ENCODE results near the gene STARD13. TPM values are rescaled to one million over a fixed set of nuclear protein-coding genes. Genes with fewer than 3 reads are reported as not detected.

The STARD13 gene
- total RNA-seq, 2 donors from 2014 or later, result 18.9 to 29.7 TPM

DNA sequence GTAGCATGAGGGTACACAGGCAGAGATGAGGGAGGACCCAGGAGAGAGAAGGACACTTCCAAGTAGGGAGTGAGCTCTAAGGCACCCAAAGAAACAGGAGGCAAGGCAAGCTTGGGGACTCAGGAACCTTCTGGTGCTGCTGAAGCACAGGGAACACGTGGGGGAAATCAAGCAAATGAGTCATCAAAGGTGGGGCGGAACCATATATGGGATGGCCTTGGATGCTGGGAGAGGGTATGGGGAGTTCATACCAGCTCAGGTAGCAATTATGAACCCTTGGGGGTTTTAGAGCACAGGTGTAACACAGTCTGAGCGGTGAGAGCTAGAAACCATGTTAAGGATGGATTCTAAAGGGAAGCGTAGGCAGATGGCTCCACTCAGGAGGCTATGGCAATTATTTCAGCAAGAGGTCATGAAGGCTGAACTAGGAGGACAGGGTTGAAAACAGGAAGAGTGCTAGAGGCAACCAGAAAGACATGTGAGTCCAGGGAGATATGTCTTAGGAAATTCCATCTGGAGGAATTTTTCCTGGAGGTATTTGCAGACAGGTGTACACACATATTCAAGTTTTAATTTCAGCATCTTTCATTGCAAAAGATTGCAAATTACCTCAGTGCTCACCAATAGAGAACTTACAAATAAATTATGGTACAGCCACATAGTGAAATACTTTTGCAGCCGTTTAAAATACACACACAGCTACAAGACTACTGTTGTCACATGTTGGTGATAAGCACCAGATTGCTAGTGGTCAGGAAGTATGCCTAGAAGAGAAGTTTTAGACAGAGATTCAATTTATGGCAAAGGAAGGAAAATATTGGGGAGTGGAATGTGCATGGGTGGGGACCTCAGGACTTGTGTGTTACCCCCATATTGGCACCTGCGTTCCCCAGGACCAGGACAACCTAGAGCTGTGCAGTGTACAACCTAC lies 77.0 kb downstream of the STARD13 start:
- ATAC-seq, result no peak
- H3K4me1 ChIP-seq, result peaks cover 54% of the 10 kb centered on the region
- intact Hi-C loops (cut with DNase I), result no loop called here
- H3K27ac ChIP-seq, result peak overlapping the region in 3 of 4 donors; percentile 79 to 86 (median 81)
- H3K36me3 ChIP-seq (replicated peaks in 1 of 2; ENCODE audit: insufficient read depth in 1 of 2, low read depth in 2 of 2), result no peaks in the 10 kb centered on the region
- TF ChIP-seq POLR2A (IDR thresholded peaks at IDR 0.05), result no peak
- TF ChIP-seq, protein P1, sequence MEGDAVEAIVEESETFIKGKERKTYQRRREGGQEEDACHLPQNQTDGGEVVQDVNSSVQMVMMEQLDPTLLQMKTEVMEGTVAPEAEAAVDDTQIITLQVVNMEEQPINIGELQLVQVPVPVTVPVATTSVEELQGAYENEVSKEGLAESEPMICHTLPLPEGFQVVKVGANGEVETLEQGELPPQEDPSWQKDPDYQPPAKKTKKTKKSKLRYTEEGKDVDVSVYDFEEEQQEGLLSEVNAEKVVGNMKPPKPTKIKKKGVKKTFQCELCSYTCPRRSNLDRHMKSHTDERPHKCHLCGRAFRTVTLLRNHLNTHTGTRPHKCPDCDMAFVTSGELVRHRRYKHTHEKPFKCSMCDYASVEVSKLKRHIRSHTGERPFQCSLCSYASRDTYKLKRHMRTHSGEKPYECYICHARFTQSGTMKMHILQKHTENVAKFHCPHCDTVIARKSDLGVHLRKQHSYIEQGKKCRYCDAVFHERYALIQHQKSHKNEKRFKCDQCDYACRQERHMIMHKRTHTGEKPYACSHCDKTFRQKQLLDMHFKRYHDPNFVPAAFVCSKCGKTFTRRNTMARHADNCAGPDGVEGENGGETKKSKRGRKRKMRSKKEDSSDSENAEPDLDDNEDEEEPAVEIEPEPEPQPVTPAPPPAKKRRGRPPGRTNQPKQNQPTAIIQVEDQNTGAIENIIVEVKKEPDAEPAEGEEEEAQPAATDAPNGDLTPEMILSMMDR (IDR thresholded peaks at IDR 0.05), result no peak
- no peaks in the 10 kb centered on the region for H3K27me3 ChIP-seq
- DNase-seq, result peak in 1 of 4 donors; percentile 46
- no peaks in the 10 kb centered on the region for H3K9me3 ChIP-seq
- 56 to 69% methylated on average over 6 of the region's 6 CpGs for WGBS, 2 donors
- no peak overlapping the region for H3K4me3 ChIP-seq

DNA sequence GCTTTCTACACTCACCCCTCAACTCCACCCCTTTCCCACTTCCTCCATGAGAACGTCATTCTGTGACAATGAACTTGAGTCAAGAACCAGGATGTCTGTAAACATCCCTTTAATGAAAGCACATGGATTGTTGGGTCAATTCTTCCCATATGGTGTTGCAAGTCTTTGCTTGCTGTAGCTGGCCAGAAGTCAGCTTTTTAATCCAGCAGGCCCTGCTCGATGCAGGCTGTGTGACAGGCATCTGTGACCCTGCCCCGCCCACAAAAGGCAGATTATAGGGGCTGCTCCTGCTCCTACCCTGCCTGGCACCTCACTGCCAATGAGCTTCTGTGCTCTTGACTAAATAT lies 78.0 kb downstream of the STARD13 start:
- H3K4me1 ChIP-seq, result peaks cover 53% of the 10 kb centered on the region
- no peaks in the 10 kb centered on the region for H3K36me3 ChIP-seq (replicated peaks in 1 of 2; ENCODE audit: insufficient read depth in 1 of 2, low read depth in 2 of 2)
- TF ChIP-seq POLR2A (IDR thresholded peaks at IDR 0.05), result no peak
- TF ChIP-seq, protein P1 (IDR thresholded peaks at IDR 0.05), result no peak
- DNase-seq (peak in 2 of 4 donors; percentile 41 to 47), ATAC-seq (no peak)
- no peaks in the 10 kb centered on the region for H3K9me3 ChIP-seq
- H3K27ac ChIP-seq, result peak overlapping the region; percentile 40 to 86 (median 80)
- WGBS, 2 donors, result 31 to 36% methylated on average over 3 of the region's 3 CpGs
- H3K27me3 ChIP-seq, result no peaks in the 10 kb centered on the region
- no peak overlapping the region for H3K4me3 ChIP-seq
- intact Hi-C loops (cut with DNase I), result no loop called here

DNA sequence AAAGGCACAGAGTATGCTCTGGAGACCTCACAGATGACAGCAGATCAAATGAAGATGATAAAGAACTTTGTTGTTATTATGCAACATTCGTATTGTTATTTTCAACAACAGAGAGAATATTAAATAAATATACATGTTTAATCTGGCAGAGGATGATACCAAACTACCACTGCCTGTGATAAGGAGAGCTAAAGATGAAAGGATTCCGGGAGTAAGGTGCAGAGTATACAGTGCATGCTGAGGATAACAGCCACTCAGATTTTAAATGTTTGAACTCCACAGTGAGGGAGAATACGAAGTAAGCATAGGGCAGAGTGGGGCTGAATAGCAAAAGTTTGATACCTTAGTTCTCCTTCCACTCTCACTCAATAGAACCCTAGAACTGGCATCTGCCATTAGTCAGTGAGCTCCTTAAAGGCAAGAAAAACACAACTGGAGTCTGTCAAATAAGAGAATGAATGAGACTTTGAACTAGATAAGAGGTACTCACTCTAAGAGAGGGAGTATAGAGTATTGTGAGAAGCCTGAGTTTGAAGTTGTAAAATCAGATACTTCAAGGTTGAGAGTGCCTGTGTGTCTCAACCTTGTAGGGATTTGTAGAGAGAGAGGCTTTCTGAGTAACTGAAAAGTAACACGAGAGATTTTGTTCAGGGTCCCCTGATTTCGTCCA lies 78.5 kb downstream of the STARD13 start:
- intact Hi-C loops (cut with DNase I), result no loop called here
- no peak for TF ChIP-seq POLR2A (IDR thresholded peaks at IDR 0.05)
- TF ChIP-seq, protein P1 (IDR thresholded peaks at IDR 0.05), result no peak
- DNase-seq (no peak), ATAC-seq (no peak)
- 42 to 43% methylated on average over 5 of the region's 5 CpGs for WGBS, 2 donors
- Histone ChIP-seq H3K27me3 (no peaks in the 10 kb centered on the region), H3K27ac (peak overlapping the region; percentile 40 to 86 (median 80)), H3K4me3 (no peak overlapping the region), H3K36me3 (replicated peaks in 1 of 2; ENCODE audit: insufficient read depth in 1 of 2, low read depth in 2 of 2) (no peaks in the 10 kb centered on the region), H3K4me1 (peaks cover 57% of the 10 kb centered on the region), H3K9me3 (no peaks in the 10 kb centered on the region)

DNA sequence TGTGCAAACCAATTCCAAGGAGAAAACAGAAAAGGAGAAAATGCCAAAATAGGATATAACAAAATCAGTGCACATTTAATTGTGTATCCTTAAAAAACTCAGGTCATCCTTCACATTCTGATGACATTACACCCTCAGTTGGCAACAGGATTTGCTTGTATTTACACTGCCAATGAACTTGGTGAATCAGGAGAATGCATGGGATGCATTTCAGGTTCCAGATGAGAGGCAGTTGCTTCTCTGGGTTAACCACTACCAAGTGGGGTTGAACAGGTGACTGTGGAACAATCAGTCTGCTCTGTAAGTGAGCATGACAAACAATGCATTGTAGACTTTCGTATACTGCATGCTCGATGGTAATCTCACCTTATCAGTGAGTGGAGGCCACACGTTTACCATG lies 79.1 kb downstream of the STARD13 start:
- peak overlapping the region; percentile 40 to 86 (median 80) for H3K27ac ChIP-seq
- DNase-seq (no peak), ATAC-seq (no peak)
- 33 to 38% methylated on average over 3 of the region's 3 CpGs for WGBS, 2 donors
- TF ChIP-seq, protein P1 (IDR thresholded peaks at IDR 0.05), result no peak
- no peak for TF ChIP-seq POLR2A (IDR thresholded peaks at IDR 0.05)
- peaks cover 63% of the 10 kb centered on the region for H3K4me1 ChIP-seq
- intact Hi-C loops (cut with DNase I), result no loop called here
- no peaks in the 10 kb centered on the region for H3K36me3 ChIP-seq (replicated peaks in 1 of 2; ENCODE audit: insufficient read depth in 1 of 2, low read depth in 2 of 2)
- H3K9me3 ChIP-seq, result no peaks in the 10 kb centered on the region
- H3K27me3 ChIP-seq, result no peaks in the 10 kb centered on the region
- no peak overlapping the region for H3K4me3 ChIP-seq
